Panc1 (cell line): Measurements from ENCODE around the gene NR6A1. TPM values are rescaled to one million over a fixed set of nuclear protein-coding genes. Genes with fewer than 3 reads are reported as not detected.

Source experiments
- ATAC-seq: fragments of 200-7000 bp; cut with Tn5 transposase; 2 replicates; pipeline ENCODE4 v1.9.1; 2020; ENCODE audit warnings: mild to moderate bottlenecking, moderate library complexity
- BruUV-seq: library from RNA; stranded (reverse); fragments of 400-500 nt; replicated peaks from 2 replicates; lab custom pipeline; 2021; lab: Mats Ljungman, UMichigan
- CTCF ChIA-PET: fragments of 300-600 bp; sonication (Branson Sonifier 250); formaldehyde crosslinking; loops from one replicate; lab custom pipeline; 2022; ENCODE audit warnings: antibody characterized with exemption; lab: Charles Lee
- POLR2A ChIA-PET: fragments of 300-600 bp; sonication (Branson Sonifier 250); formaldehyde crosslinking; loops from one replicate; lab custom pipeline; 2022; ENCODE audit warnings: antibody characterized with exemption; lab: Charles Lee
- DNase-seq: peaks from one replicate; pipeline ENCODE4 v3.0.0-alpha.2; 2010; ENCODE audit warnings: low read depth, low spot score
- H3K27ac ChIP-seq: 2 replicates; pipeline ENCODE4 v1.5.1; 2011; ENCODE audit warnings: mild to moderate bottlenecking, low read length, inconsistent platforms
- H3K27me3 ChIP-seq: fragments of 200-500 bp; sonication (Bioruptor generic); 2 replicates; pipeline ENCODE4 v1.6.0; 2014; ENCODE audit warnings: low read length, inconsistent platforms; ENCODE audit not compliant: control insufficient read depth, insufficient read depth
- H3K36me3 ChIP-seq: fragments of 200-500 bp; sonication (Bioruptor generic); 2 replicates; pipeline ENCODE4 v1.5.1; 2014; ENCODE audit warnings: inconsistent platforms, mild to moderate bottlenecking, low read length, moderate library complexity; ENCODE audit not compliant: control insufficient read depth, insufficient read depth
- H3K4me1 ChIP-seq: 2 replicates; pipeline ENCODE4 v1.5.1; 2011; ENCODE audit warnings: inconsistent platforms, mild to moderate bottlenecking, low read length, moderate library complexity; ENCODE audit not compliant: control insufficient read depth, insufficient read depth
- H3K4me3 ChIP-seq, 2 experiments: 2 replicates each; pipeline ENCODE4 v1.5.1; 2011 to 2012; ENCODE audit warnings: low read depth in 2 of 2, low read length in 2 of 2, mild to moderate bottlenecking in 2 of 2, inconsistent platforms in 1 of 2, moderate library complexity in 1 of 2
- H3K9me3 ChIP-seq: fragments of 200-500 bp; sonication (Bioruptor generic); 2 replicates; pipeline ENCODE4 v1.5.1; 2014; ENCODE audit warnings: low read depth, mild to moderate bottlenecking, inconsistent platforms, low read length, moderate library complexity; ENCODE audit not compliant: control insufficient read depth, insufficient read depth
- POLR2AphosphoS5 ChIP-seq: IDR thresholded peaks from 2 replicates; pipeline ENCODE4 v1.6.1; 2012; ENCODE audit warnings: mild to moderate bottlenecking, low read depth, low read length, moderate library complexity
- SIN3A ChIP-seq: IDR thresholded peaks from 2 replicates; pipeline ENCODE4 v1.6.1; 2012; ENCODE audit warnings: low read depth, mild to moderate bottlenecking, low read length, moderate library complexity, borderline replicate concordance; ENCODE audit not compliant: insufficient read depth
- TCF7L2 ChIP-seq: IDR thresholded peaks from 2 replicates; pipeline ENCODE4 v1.6.1; 2011; ENCODE audit warnings: mild to moderate bottlenecking, low read depth, low read length, inconsistent platforms
- in situ Hi-C: cut with HindIII; loops from 2 replicates; pipeline ENCODE4 v1.10.0; 2016; ENCODE audit warnings: low sequenced_read_pairs, low pct_unique_long_range_greater_than_20kb
- intact Hi-C: fragments of 100-400 bp; cut with micrococcal nuclease; formaldehyde crosslinking; loops from one replicate; pipeline ENCODE4 v1.10.0; 2022; ENCODE audit not compliant: unreplicated experiment
- total RNA-seq: library from RNA; stranded (reverse); gene quantifications from one replicate; pipeline ENCODE4 v1.2.1, GENCODE V29; 2021; ENCODE audit not compliant: unreplicated experiment
- TF ChIP-seq, protein P1 (sequence below), 2 experiments: IDR thresholded peaks; 2 replicates each; pipeline ENCODE4 v1.6.1; 2011 to 2012; ENCODE audit warnings: low read depth in 2 of 2, control low read depth in 1 of 2, low read length in 1 of 2, mild to moderate bottlenecking in 1 of 2, moderate library complexity in 1 of 2; ENCODE audit not compliant: insufficient read depth in 1 of 2
- TF ChIP-seq, protein P2 (sequence below): fragments of 450-650 bp; IDR thresholded peaks from 2 replicates; pipeline ENCODE4 v1.5.1; 2017; ENCODE audit warnings: mild to moderate bottlenecking

Gene NR6A1
- total RNA-seq, 1 experiment from 2014 or later, result 7.6 TPM

DNA sequence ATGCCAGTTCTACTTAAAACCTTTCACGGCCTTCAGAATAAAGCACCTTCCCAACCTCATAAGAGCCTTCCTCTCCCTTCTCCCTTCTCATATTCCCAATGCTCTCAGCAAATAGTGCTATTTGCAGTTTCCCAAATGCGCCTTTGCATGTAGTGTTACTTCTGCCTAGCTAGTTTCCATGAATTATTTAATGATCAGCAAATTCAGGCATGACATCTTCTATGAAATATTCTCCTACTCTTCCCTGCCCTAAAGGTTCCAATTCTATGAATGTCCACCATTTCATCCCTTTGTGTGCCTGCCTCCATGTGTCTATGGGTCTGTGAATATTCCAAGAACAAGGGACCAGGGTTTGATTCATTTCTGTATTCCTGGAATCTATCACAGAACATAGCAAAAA is 165.1 kb downstream of the NR6A1 start:
- H3K4me1 ChIP-seq, result no peaks in the 10 kb centered on the region
- DNase-seq, result no peak
- no peak overlapping the region for H3K27ac ChIP-seq
- ATAC-seq, result no peak
- in situ Hi-C loops (no loop called here), intact Hi-C loops (no loop called here)
- H3K4me3 ChIP-seq, result no peak overlapping the region
- ChIA-PET POLR2A (no interaction called here), CTCF (no interaction called here)
- no peaks in the 10 kb centered on the region for H3K9me3 ChIP-seq
- no peak for TF ChIP-seq SIN3A
- TF ChIP-seq TCF7L2, result no peak
- TF ChIP-seq POLR2AphosphoS5, result no peak
- TF ChIP-seq, protein P1, sequence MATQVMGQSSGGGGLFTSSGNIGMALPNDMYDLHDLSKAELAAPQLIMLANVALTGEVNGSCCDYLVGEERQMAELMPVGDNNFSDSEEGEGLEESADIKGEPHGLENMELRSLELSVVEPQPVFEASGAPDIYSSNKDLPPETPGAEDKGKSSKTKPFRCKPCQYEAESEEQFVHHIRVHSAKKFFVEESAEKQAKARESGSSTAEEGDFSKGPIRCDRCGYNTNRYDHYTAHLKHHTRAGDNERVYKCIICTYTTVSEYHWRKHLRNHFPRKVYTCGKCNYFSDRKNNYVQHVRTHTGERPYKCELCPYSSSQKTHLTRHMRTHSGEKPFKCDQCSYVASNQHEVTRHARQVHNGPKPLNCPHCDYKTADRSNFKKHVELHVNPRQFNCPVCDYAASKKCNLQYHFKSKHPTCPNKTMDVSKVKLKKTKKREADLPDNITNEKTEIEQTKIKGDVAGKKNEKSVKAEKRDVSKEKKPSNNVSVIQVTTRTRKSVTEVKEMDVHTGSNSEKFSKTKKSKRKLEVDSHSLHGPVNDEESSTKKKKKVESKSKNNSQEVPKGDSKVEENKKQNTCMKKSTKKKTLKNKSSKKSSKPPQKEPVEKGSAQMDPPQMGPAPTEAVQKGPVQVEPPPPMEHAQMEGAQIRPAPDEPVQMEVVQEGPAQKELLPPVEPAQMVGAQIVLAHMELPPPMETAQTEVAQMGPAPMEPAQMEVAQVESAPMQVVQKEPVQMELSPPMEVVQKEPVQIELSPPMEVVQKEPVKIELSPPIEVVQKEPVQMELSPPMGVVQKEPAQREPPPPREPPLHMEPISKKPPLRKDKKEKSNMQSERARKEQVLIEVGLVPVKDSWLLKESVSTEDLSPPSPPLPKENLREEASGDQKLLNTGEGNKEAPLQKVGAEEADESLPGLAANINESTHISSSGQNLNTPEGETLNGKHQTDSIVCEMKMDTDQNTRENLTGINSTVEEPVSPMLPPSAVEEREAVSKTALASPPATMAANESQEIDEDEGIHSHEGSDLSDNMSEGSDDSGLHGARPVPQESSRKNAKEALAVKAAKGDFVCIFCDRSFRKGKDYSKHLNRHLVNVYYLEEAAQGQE (IDR thresholded peaks at IDR 0.05; ENCODE audit: insufficient read depth in 1 of 2, low read depth in 2 of 2, low read length in 1 of 2), result no peak
- TF ChIP-seq, protein P2, sequence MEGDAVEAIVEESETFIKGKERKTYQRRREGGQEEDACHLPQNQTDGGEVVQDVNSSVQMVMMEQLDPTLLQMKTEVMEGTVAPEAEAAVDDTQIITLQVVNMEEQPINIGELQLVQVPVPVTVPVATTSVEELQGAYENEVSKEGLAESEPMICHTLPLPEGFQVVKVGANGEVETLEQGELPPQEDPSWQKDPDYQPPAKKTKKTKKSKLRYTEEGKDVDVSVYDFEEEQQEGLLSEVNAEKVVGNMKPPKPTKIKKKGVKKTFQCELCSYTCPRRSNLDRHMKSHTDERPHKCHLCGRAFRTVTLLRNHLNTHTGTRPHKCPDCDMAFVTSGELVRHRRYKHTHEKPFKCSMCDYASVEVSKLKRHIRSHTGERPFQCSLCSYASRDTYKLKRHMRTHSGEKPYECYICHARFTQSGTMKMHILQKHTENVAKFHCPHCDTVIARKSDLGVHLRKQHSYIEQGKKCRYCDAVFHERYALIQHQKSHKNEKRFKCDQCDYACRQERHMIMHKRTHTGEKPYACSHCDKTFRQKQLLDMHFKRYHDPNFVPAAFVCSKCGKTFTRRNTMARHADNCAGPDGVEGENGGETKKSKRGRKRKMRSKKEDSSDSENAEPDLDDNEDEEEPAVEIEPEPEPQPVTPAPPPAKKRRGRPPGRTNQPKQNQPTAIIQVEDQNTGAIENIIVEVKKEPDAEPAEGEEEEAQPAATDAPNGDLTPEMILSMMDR, result no peak
- no peaks in the 10 kb centered on the region for H3K36me3 ChIP-seq
- no peaks in the 10 kb centered on the region for H3K27me3 ChIP-seq
- no TSS peak for BruUV-seq

DNA sequence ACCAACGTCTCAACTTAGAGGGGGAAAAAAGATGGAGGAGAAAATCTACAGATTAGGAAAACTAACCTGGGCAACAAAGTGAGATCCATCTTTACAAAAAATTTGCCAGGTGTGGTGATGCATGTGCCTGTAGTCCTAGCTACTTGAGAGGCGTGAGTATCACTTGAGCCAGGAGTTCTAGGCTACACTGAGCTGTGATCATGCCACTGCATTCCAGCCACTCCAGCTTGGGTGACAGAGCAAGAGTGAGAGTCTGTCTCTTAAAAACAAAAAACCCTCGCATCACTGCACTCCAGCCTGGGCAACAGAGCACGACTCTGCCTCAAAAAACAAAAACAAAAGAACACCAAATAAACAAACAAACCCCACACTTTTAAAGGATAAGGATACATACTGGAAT is 165.9 kb downstream of the NR6A1 start:
- BruUV-seq, result no TSS peak
- no peaks in the 10 kb centered on the region for H3K9me3 ChIP-seq
- CTCF ChIA-PET, result no interaction called here
- in situ Hi-C loops, result no loop called here
- no peak for DNase-seq
- intact Hi-C loops, result no loop called here
- no peaks in the 10 kb centered on the region for H3K4me1 ChIP-seq
- no peak overlapping the region for H3K27ac ChIP-seq
- no peak overlapping the region for H3K4me3 ChIP-seq
- H3K36me3 ChIP-seq, result no peaks in the 10 kb centered on the region
- no peaks in the 10 kb centered on the region for H3K27me3 ChIP-seq
- ATAC-seq, result no peak
- POLR2A ChIA-PET, result no interaction called here
- TF ChIP-seq, protein P2, result no peak
- TF ChIP-seq, protein P1 (IDR thresholded peaks at IDR 0.05; ENCODE audit: insufficient read depth in 1 of 2, low read depth in 2 of 2, low read length in 1 of 2), result no peak
- TF ChIP-seq TCF7L2, result no peak
- TF ChIP-seq SIN3A, result no peak
- no peak for TF ChIP-seq POLR2AphosphoS5
